Measurements from ENCODE around the gene TGFBI.

Gene TGFBI

GRCh38 chr5:136063778-136064465 lies 35.1 kb downstream of the TGFBI start:
- no peaks in the 10 kb centered on the region for H3K9me3 ChIP-seq (ENCODE audit: insufficient read depth, low read length)
- no peak overlapping the region for H3K4me2 ChIP-seq (ENCODE audit: low read length)
- H3K4me3 ChIP-seq (ENCODE audit: low read length), result no peak overlapping the region
- TF ChIP-seq CTCF (IDR thresholded peaks at IDR 0.05; ENCODE audit: low read depth, low read length), result no peak
- TF ChIP-seq EZH2phosphoT487 (IDR thresholded peaks at IDR 0.05; ENCODE audit: low read depth), result no peak
- H3K9ac ChIP-seq (ENCODE audit: low read length), result no peak overlapping the region
- peaks cover 14% of the 10 kb centered on the region for H3K4me1 ChIP-seq (ENCODE audit: low read length)
- H2AFZ ChIP-seq (ENCODE audit: low read depth, low read length), result no peak overlapping the region
- H4K20me1 ChIP-seq (ENCODE audit: insufficient read depth, low read length), result no peaks in the 10 kb centered on the region
- H3K79me2 ChIP-seq (ENCODE audit: low read length), result no peaks in the 10 kb centered on the region
- H3K27me3 ChIP-seq (ENCODE audit: low read depth, low read length), result 0 out of 2 replicates have a peak, but pooled peaks cover 1% of the 10 kb centered on the region
- no peak overlapping the region for H3K27ac ChIP-seq (ENCODE audit: low read length)
- H3K36me3 ChIP-seq (replicated peaks; ENCODE audit: low read depth, low read length), result no peaks in the 10 kb centered on the region

GRCh38 chr5:136064510-136064909 lies 35.7 kb downstream of the TGFBI start:
- Histone ChIP-seq H3K9me3 (ENCODE audit: insufficient read depth, low read length) (no peaks in the 10 kb centered on the region), H3K36me3 (replicated peaks; ENCODE audit: low read depth, low read length) (no peaks in the 10 kb centered on the region), H4K20me1 (ENCODE audit: insufficient read depth, low read length) (no peaks in the 10 kb centered on the region), H2AFZ (ENCODE audit: low read depth, low read length) (no peak overlapping the region), H3K27me3 (ENCODE audit: low read depth, low read length) (no peaks in the 10 kb centered on the region), H3K4me2 (ENCODE audit: low read length) (no peak overlapping the region), H3K4me3 (ENCODE audit: low read length) (no peak overlapping the region), H3K4me1 (ENCODE audit: low read length) (peaks cover 14% of the 10 kb centered on the region), H3K27ac (ENCODE audit: low read length) (no peak overlapping the region), H3K79me2 (ENCODE audit: low read length) (no peaks in the 10 kb centered on the region), H3K9ac (ENCODE audit: low read length) (no peak overlapping the region)
- TF ChIP-seq CTCF (IDR thresholded peaks at IDR 0.05; ENCODE audit: low read depth, low read length) (peak; percentile 16; the same call in 1 of the 2 replicates), EZH2phosphoT487 (IDR thresholded peaks at IDR 0.05; ENCODE audit: low read depth) (no peak)

- H2AFZ ChIP-seq (ENCODE audit: low read depth, low read length), result no peak overlapping the region
- H3K27ac ChIP-seq (ENCODE audit: low read length), result no peak overlapping the region
- H3K79me2 ChIP-seq (ENCODE audit: low read length), result no peaks in the 10 kb centered on the region
- no peak overlapping the region for H3K4me3 ChIP-seq (ENCODE audit: low read length)
- H4K20me1 ChIP-seq (ENCODE audit: insufficient read depth, low read length), result no peaks in the 10 kb centered on the region
- H3K27me3 ChIP-seq (ENCODE audit: low read depth, low read length), result no peaks in the 10 kb centered on the region
- H3K9ac ChIP-seq (ENCODE audit: low read length), result no peak overlapping the region
- H3K4me1 ChIP-seq (ENCODE audit: low read length), result peaks cover 14% of the 10 kb centered on the region
- TF ChIP-seq CTCF (IDR thresholded peaks at IDR 0.05; ENCODE audit: low read depth, low read length) (no peak), EZH2phosphoT487 (IDR thresholded peaks at IDR 0.05; ENCODE audit: low read depth) (no peak)
- no peaks in the 10 kb centered on the region for H3K9me3 ChIP-seq (ENCODE audit: insufficient read depth, low read length)
- H3K36me3 ChIP-seq (replicated peaks; ENCODE audit: low read depth, low read length), result no peaks in the 10 kb centered on the region
- no peak overlapping the region for H3K4me2 ChIP-seq (ENCODE audit: low read length)
Measured at GRCh38 chr5:136065588-136065987, 36.8 kb downstream of the TGFBI start.

DNA sequence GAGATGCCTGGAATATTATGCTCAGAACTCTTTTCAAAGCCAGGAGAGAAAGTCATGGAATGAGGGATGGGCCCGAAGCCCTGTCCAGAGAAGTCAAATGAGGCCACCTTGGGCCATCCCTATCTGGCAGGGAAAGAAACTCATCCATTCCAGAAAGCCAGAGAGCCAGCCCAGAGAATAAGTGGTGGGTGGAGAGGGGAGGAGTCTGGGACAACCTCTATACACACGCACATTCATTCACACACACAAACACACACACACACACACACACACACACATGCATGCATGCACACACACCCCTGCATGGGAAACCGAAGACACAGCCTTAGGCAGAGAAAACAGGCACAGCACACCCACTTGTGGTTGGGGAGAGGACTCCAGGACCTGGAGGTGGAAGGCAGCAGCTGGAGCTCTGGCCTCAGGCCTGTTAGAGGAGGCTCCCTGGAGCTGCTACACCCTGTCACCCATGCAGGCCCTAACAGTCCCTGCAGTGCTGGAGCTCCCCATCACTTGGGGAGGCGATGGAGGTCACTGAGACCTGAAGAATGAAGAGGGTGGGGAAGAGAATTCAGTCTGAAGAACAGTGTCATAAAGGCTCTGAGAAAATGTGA lies 38.0 kb downstream of the TGFBI start:
- Histone ChIP-seq H3K4me2 (ENCODE audit: low read length) (no peak overlapping the region), H3K27me3 (ENCODE audit: low read depth, low read length) (no peaks in the 10 kb centered on the region), H3K27ac (ENCODE audit: low read length) (no peak overlapping the region), H3K9ac (ENCODE audit: low read length) (no peak overlapping the region), H3K4me1 (ENCODE audit: low read length) (peaks cover 18% of the 10 kb centered on the region), H3K36me3 (replicated peaks; ENCODE audit: low read depth, low read length) (no peaks in the 10 kb centered on the region), H2AFZ (ENCODE audit: low read depth, low read length) (no peak overlapping the region), H3K9me3 (ENCODE audit: insufficient read depth, low read length) (no peaks in the 10 kb centered on the region), H3K4me3 (ENCODE audit: low read length) (no peak overlapping the region), H4K20me1 (ENCODE audit: insufficient read depth, low read length) (no peaks in the 10 kb centered on the region), H3K79me2 (ENCODE audit: low read length) (no peaks in the 10 kb centered on the region)
- TF ChIP-seq CTCF (IDR thresholded peaks at IDR 0.05; ENCODE audit: low read depth, low read length) (no peak), EZH2phosphoT487 (IDR thresholded peaks at IDR 0.05; ENCODE audit: low read depth) (no peak)
